Activated CD8-positive, alpha-beta memory T cell treated with anti-CD3 and anti-CD28 coated beads for 48 hours (primary cell): Measurements from ENCODE around the gene IDH3A.

Source experiments
- DNase-seq, 3 experiments: peaks; one replicate each; pipeline ENCODE4 v3.0.0-alpha.2; 2020; ENCODE audit warnings: low read depth in 2 of 3, low spot score in 2 of 3

IDH3A gene

GRCh38 chr15:78201281-78202190 lies 52.4 kb downstream of the IDH3A start:
- DNase-seq, result no peak

DNA sequence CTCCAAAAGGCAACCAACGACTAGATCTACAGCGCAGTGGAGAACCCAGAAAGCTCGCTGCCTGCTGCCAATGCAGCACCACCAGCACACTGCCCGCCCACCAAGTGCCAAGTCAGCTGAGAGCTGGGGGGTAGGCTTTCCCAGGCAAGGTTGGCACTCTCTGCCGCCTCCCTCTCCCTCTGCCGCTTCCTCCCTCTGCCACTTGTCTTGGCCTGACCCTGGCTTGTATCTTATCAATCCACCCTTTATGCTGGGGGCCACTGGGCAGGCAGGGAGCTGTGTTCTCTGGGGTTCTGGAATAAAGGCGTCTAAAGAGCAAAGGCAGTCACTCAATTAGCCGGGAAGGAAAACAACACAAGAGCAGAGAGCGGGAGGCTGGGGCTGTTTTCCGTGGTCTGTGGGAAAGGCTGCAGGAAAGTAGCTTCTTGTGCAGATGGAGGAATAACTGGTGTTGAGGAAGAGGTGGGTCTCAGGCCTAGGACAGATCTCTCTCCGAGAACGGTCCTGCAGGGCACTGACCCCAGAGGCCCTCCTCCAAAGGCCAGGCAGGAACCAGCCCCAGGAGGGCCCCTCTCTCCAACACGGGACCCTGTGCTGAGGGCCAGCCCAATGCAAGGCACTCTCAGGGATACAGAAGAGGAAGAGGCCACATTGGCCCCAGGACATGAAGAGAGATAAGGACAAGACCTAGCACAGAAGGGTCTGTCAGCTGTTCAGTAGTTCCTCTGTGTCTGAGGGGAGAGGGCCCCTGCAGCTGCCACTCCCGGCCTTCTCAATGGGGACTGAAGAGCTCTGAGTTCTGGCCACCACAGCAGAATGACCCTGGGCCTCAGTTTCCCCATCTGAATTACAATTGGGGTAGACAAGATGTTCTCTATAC lies 54.4 kb downstream of the IDH3A start:
- no peak for DNase-seq

DNA sequence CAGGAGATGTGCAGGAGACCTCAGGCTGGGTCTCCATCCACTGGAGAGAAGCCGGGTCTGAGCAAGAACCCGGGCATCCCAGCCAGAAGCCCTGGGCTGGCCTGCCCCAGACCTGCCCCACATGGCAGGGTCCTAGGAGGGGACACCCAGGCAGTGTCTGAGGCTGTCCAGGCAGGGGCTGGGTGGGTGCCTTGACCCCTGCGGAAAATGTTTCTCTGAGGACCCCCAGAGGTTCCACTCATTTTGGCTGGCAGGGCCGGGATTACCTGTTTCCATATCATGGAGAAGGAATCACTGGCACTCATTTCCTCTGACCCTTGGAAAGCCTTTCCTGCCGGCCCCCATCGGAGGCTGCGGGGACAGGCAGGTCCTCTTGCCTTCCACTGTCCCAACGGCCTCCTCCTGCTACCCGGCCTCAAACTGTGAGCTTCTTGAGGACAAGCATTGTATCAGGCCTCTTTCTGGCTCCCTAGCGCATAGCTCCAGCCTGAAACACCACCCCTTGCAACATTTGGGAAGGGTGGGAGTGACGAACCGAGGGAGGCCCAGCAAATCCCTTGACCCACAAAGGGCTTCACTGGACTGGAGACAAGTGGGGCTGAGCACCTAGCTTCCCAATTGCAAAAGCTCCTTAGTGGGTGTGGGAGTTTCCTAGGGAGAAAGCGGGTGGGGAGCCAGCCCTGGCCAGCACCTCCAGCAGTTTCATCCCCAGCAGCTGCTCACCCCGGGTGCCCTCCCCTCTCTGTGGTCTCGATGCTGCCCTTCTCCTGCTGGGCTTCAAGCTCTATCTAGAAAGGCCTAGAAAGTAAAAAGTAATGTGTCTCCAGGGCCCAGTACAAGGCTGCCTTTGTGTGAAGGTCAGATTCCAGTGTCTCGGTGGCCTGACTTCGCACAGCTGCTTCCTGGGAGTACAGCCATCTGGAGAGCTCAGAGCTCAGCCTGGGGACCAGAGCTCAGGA lies 55.5 kb downstream of the IDH3A start:
- DNase-seq, result no peak

DNA sequence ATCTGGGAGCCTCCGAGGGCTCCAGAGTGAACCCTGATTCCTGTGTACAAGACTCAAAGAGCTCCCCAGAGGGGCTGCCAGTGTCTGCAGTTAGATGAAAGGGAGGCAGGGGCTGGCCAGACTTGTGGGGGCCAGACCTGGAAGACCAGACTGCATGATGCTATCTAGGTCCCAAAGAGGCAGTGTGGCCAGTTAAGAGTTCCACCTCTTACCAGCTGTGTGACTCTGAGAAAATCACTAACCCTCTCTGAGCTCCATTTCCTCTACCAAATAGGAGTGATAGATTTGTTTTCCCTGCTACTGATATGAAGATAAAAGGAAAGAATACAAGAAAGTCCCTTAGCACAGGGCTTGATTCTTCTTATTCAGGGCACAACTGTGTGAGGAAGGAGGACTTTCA lies 56.2 kb downstream of the IDH3A start:
- no peak for DNase-seq

GRCh38 chr15:78205856-78206255 lies 56.7 kb downstream of the IDH3A start:
- no peak for DNase-seq

DNA sequence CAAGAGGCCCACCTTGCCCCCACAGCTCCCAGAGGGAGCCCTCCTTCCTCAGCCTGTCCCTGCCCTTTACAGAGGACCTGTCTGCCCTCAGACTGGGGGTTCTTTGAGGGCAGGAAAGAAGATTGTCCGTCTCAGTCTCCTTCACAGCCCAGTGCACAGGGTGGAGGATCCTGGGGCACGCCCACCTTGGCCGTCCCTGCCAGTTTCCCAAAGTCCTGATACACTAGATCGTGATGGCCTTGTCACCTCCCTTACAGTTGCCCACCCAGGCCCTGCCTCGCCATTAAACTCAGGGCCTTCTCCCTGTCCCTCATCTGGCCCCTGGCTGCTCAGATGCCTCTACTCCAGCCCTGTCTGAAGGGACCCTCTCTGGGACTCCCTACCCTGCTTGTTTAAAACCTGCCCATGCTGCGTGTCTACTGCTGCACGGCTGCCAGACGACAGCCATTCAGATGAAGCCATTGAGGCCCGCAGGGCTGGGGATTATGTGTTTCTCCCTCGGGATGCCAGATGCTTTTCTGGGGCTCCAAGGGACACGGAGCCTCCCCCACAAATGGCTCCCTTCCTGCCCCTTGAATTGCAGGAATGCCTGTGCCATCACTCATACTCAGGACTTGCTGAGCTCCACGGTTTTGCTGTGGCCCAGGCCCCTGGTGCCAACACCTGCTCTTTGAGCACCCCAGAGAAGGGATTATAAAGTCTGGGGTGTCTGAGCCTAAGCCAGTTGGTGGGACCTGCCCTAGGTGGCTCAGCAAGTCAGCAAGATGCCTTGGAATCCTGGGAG lies 57.4 kb downstream of the IDH3A start:
- no peak for DNase-seq

- DNase-seq, result no peak
Measured at GRCh38 chr15:78207110-78207458, 57.9 kb downstream of the IDH3A start.

- no peak for DNase-seq
Measured at GRCh38 chr15:78207641-78208340, 58.6 kb downstream of the IDH3A start.

DNA sequence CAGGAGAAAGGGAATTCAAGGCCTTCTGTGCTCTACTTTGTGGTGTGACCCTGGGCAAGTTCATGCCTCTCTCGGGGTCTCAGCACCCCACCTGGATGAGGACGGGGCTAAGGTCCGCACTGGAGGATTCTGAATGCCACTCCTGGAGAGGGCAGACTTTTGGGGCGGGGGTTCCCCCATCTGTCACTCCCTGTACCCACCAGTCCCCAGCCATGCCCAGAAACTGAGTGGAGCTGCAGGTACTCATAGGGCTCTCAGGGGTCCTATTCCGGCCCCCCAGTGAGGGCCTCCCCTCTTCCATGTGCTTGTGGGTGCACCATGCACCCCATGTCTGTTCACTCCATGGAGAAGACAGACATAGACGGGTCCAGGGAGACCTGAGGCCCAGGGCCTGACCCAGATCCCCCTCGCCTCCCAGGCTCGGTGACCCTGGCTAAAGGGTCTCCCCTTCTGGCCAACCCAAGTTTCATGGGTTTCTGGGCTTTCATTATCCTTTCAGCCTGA lies 59.2 kb downstream of the IDH3A start:
- DNase-seq, result no peak

DNA sequence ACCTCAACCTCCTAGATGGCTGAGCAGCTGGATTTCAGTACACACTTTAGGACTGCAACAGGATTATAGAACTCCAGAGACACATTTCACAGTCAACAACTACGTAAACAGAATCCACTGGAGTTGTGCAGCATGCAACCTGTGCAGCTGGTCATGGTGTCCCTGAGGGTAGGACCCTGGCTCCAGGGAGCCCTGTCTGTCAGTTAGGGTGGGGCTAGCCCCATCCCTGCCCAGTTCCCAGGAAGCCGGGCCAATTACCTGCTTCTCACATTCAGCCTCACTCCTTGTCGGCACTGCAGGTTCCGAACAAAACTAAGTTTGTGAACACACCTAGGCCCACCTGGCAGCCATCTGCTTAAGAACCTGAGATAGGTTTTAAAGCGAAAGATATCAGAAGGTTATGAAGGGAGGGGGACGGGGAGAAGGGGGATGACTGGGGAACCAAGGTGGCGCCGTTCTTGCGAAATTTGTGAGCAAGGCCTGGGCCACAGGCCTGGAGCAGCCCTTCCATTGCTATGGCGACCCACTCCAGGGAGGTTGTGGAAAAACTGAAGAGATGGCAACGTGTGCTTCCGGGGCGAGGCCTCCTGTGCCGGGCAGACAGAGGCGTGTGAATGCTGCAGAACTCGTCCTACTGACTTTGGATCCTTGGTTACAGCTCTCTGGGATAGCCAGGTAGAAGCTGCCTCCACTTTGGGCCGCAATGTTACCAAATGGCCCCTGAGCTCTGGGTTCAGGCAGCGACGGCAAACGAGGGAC lies 59.9 kb downstream of the IDH3A start:
- DNase-seq, result no peak

- no peak for DNase-seq
Measured at GRCh38 chr15:78209646-78210348, 60.6 kb downstream of the IDH3A start.

GRCh38 chr15:78210349-78210717 lies 61.2 kb downstream of the IDH3A start:
- no peak for DNase-seq

DNA sequence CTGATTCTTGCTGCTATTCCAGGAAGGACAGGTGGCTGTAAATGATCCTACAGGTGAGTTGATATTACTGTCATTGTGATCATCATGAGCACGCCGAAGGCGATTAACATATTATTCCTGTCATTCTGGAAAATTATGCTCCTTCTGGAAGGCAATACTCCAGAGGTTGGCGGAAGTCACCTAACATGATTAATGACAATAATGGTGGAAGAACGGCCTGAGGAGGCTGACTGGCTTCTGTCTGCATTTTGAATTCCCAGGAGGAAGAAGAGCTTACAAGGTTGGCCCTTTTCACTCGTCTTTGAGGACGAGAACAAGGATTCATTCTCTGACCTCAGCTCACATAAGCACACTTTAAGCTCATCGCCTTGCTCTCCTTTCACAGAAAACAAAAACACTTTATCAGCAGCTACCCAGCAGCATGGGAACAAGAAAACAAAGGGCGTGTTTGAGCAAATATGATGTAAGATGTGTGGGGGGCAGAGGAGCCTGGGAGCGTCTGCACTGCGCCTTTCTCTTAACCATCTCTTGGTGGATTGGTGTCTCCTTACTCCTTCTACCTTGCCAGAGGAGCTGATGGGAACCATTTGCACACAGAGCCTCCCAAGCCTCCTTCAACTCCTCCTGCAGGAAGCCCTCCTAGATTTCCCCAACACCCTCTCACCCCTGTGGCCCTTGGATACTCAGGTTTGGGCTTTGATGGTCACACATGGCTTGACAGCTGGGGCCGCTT lies 62.2 kb downstream of the IDH3A start:
- no peak for DNase-seq

DNA sequence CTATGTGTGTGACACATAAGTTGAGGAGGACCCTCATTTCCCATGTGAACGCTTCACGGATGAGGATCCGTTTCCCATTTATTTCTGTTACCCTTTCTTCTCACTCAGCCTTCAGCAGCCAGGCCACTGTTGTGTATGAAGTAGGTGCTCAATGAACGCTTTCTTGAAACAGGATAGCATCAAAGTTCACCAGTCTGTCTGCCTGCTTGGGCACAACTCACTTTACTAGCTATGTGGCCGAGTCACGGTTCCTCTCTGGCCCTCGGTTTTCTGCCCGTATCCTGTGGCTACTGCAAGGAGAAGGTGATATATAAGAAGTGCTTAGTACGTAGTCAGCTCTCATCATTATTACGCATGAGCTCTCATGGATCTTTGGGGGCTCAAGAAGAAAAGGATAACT lies 62.8 kb downstream of the IDH3A start:
- DNase-seq, result no peak

- no peak for DNase-seq
Measured at GRCh38 chr15:78212546-78213424, 63.6 kb downstream of the IDH3A start.

DNA sequence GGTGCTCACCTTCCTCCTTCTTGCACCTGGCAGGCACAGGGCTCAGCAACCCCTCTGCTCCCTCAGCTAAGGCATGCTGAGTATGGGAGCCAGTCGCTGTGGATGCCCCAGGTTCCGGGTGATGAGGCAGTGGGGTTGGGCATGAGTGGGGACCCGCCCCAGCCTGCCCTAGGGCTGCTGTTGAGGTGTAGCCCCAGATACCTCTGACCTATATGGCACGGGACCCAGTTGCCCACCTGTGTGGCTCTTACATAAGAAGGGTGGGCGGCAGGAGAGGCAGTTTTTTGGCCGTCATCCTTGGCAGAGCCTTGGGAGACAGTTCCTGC lies 64.2 kb downstream of the IDH3A start:
- DNase-seq, result no peak

GRCh38 chr15:78213956-78214355 lies 64.8 kb downstream of the IDH3A start:
- no peak for DNase-seq
